HepG2 (cell line): ENCODE data around the gene NPDC1. TPM values are rescaled to one million over a fixed set of nuclear protein-coding genes. Genes with fewer than 3 reads are reported as not detected.

Source experiments
- ATAC-seq: fragments of 200-7000 bp; cut with Tn5 transposase; 3 replicates; pipeline ENCODE4 v1.9.1; 2020; ENCODE audit warnings: mild to moderate bottlenecking, moderate library complexity
- BruUV-seq: library from RNA; stranded (reverse); fragments of 400-500 nt; replicated peaks from 2 replicates; lab custom pipeline; 2021; lab: Mats Ljungman, UMichigan
- CTCF ChIA-PET: fragments of 300-600 bp; formaldehyde crosslinking; extraction: SDS; loops from one replicate; lab custom pipeline; 2021; ENCODE audit warnings: low total read pairs, inconsistent platforms, low intra/inter-chr PET ratio; lab: Yijun Ruan, JAX
- POLR2A ChIA-PET: fragments of 350-600 bp; sonication (Branson Sonifier 250); formaldehyde crosslinking; loops from one replicate; lab custom pipeline; 2020; ENCODE audit warnings: antibody characterized with exemption, inconsistent platforms; lab: Yijun Ruan, JAX
- DNase-seq: peaks from one replicate; pipeline ENCODE4 v3.0.0-alpha.2; 2015; ENCODE audit warnings: low spot score
- FAIRE-seq: peaks from 3 replicates; lab custom pipeline; 2011; peaks lifted over from hg19 to GRCh38; lab: Jason Lieb, UNC
- H2AFZ ChIP-seq: one replicate; pipeline ENCODE4 v1.6.1; 2011; ENCODE audit warnings: low read length, inconsistent platforms
- H3K27ac ChIP-seq: fragments of 300-600 bp; 3 replicates; pipeline ENCODE4 v1.8.0; 2011; ENCODE audit warnings: mixed run types, mild to moderate bottlenecking, mixed read lengths, low read length, inconsistent platforms; ENCODE audit not compliant: insufficient read depth; ENCODE audit errors: extremely low read length
- H3K27me3 ChIP-seq, 2 experiments: fragments of 200-600 bp in 1 of 2; 2 replicates in 1 of 2; 3 replicates in 1 of 2; pipeline versions ENCODE4 v1.6.0 to v1.8.0; 2011; ENCODE audit warnings: low read length in 2 of 2, mild to moderate bottlenecking in 2 of 2, moderate library complexity in 2 of 2, inconsistent platforms in 1 of 2; ENCODE audit not compliant: insufficient read depth in 2 of 2, control insufficient read depth in 1 of 2
- H3K36me3 ChIP-seq, 2 experiments: fragments of 200-600 bp in 1 of 2; replicated peaks in 1 of 2; 2 replicates in 1 of 2; 3 replicates in 1 of 2; pipeline versions ENCODE4 v1.5.1 to v1.8.0; 2011; ENCODE audit warnings: low read length in 2 of 2, inconsistent platforms in 1 of 2; ENCODE audit not compliant: insufficient read depth in 2 of 2, control insufficient read depth in 1 of 2
- H3K4me1 ChIP-seq: 2 replicates; pipeline ENCODE4 v1.5.1; 2012; ENCODE audit warnings: low read length, inconsistent platforms; ENCODE audit not compliant: insufficient read depth
- H3K4me2 ChIP-seq: 2 replicates; pipeline ENCODE4 v1.6.0; 2011; ENCODE audit warnings: low read depth, low read length, inconsistent platforms
- H3K4me3 ChIP-seq, 3 experiments: fragments of 200-600 bp in 1 of 3; sonication (generic), shearing (Covaris generic) in 1 of 3; replicated peaks in 1 of 3; 2 replicates each; pipeline ENCODE4 v1.5.1; 2011 to 2016; ENCODE audit warnings: low read length in 3 of 3, inconsistent platforms in 2 of 3, low read depth in 2 of 3, mild to moderate bottlenecking in 2 of 3, control low read depth in 1 of 3, mixed read lengths in 1 of 3; ENCODE audit not compliant: insufficient read depth in 1 of 3
- H3K79me2 ChIP-seq: one replicate; pipeline ENCODE4 v1.6.1; 2011; ENCODE audit warnings: low read length, inconsistent platforms; ENCODE audit not compliant: insufficient read depth
- H3K9ac ChIP-seq: 2 replicates; pipeline ENCODE4 v1.6.0; 2011; ENCODE audit warnings: mild to moderate bottlenecking, low read depth, low read length, inconsistent platforms; ENCODE audit not compliant: insufficient read depth
- H3K9me3 ChIP-seq: 2 replicates; pipeline ENCODE4 v1.5.1; 2012; ENCODE audit warnings: mild to moderate bottlenecking, low read length
- H4K20me1 ChIP-seq: 2 replicates; pipeline ENCODE4 v1.6.0; 2011; ENCODE audit warnings: inconsistent platforms, mild to moderate bottlenecking, low read length, moderate library complexity; ENCODE audit not compliant: insufficient read depth
- KDM6A ChIP-seq: IDR thresholded peaks from 2 replicates; pipeline ENCODE4 v1.6.1; 2016; ENCODE audit warnings: low read depth
- NFIB ChIP-seq: sonication (generic); formaldehyde crosslinking; IDR thresholded peaks from 2 replicates; pipeline ENCODE4 v1.9.0; 2021; ENCODE audit warnings: missing genetic modification reagents, mild to moderate bottlenecking, borderline replicate concordance
- PCBP1 ChIP-seq: fragments of 200-400 bp; formaldehyde crosslinking; IDR thresholded peaks from 2 replicates; pipeline ENCODE4 v1.6.1; 2017; ENCODE audit warnings: mild to moderate bottlenecking, low read depth, low read length, borderline replicate concordance
- PHF5A ChIP-seq: IDR thresholded peaks from one replicate; pipeline ENCODE4 v1.6.1; 2018; ENCODE audit warnings: low read depth, missing genetic modification reagents; ENCODE audit not compliant: unreplicated experiment
- ZBTB20 ChIP-seq: sonication (generic); formaldehyde crosslinking; IDR thresholded peaks from 2 replicates; pipeline ENCODE4 v1.8.1; 2023; ENCODE audit warnings: missing genetic modification reagents, low read depth, mild to moderate bottlenecking, borderline replicate concordance
- ZNF143 ChIP-seq: sonication (generic); formaldehyde crosslinking; IDR thresholded peaks from 2 replicates; pipeline ENCODE4 v1.4.0; 2020; ENCODE audit warnings: missing genetic modification reagents
- ZNF343 ChIP-seq: sonication (generic); formaldehyde crosslinking; IDR thresholded peaks from 2 replicates; pipeline ENCODE4 v1.4.0; 2020; ENCODE audit warnings: mild to moderate bottlenecking, missing genetic modification reagents
- ZNF598 ChIP-seq: sonication (generic); formaldehyde crosslinking; IDR thresholded peaks from 2 replicates; pipeline ENCODE4 v1.5.1; 2020; ENCODE audit warnings: mild to moderate bottlenecking, missing genetic modification reagents, borderline replicate concordance
- ZNF607 ChIP-seq: sonication (generic); formaldehyde crosslinking; IDR thresholded peaks from 2 replicates; pipeline ENCODE4 v1.5.1; 2020; ENCODE audit warnings: missing genetic modification reagents, mild to moderate bottlenecking, borderline replicate concordance
- ZNF687 ChIP-seq: sonication (generic); formaldehyde crosslinking; IDR thresholded peaks from 2 replicates; pipeline ENCODE4 v1.5.1; 2020; ENCODE audit warnings: mild to moderate bottlenecking, missing genetic modification reagents, moderate library complexity
- ZSCAN9 ChIP-seq: IDR thresholded peaks from 2 replicates; pipeline ENCODE4 v1.6.1; 2016; ENCODE audit warnings: borderline replicate concordance
- WGBS: methylation state at CpG from one replicate; pipeline ENCODE4 v1.1.6; 2017; ENCODE audit warnings: low lambda C conversion rate; 5-methylcytosine and 5-hydroxymethylcytosine counted together
- in situ Hi-C: cut with HindIII; loops from 2 replicates; pipeline ENCODE4 v1.10.0; 2017; ENCODE audit warnings: low pct_unique_long_range_greater_than_20kb; ENCODE audit not compliant: extremely low pct_ligation_motif_present
- intact Hi-C: fragments of 100-400 bp; cut with micrococcal nuclease; formaldehyde crosslinking; loops from one replicate; pipeline ENCODE4 v1.10.0; 2022; ENCODE audit not compliant: unreplicated experiment
- polyA plus RNA-seq, 8 experiments: library from polyadenylated mRNA; depleted of rRNA in 3 of 8; stranded (reverse) in 7 of 8; unstranded in 1 of 8; fragments of >200 nt; fragmentation: Illumina TruSeq in 4 of 8; extraction: Trizol in 4 of 8; gene quantifications; 2 replicates each; pipeline versions ENCODE4 v1.2.1 to v1.2.3, GENCODE V29; 2011 to 2016; ENCODE audit warnings: low read depth in 4 of 8, missing spikeins in 1 of 8, mixed read lengths in 1 of 8; ENCODE audit not compliant: insufficient read depth in 1 of 8
- total RNA-seq, 5 experiments: library from RNA; depleted of rRNA; stranded (reverse); fragments of >200 nt; fragmentation: Illumina TruSeq; extraction: Trizol; gene quantifications; 2 replicates each; pipeline ENCODE4 v1.2.3, GENCODE V29; 2016; ENCODE audit warnings: low read depth in 1 of 5
- TF ChIP-seq, protein P1 (sequence below): sonication (generic); formaldehyde crosslinking; IDR thresholded peaks from 2 replicates; pipeline ENCODE4 v1.4.0; 2020; ENCODE audit warnings: missing genetic modification reagents

NPDC1 gene
- total and polyA plus RNA-seq, 2 of the 13 experiments (the other 11 are each of a cell fraction or from before 2014, with no cell fraction given), result 0.84 to 5.4 TPM

GRCh38 chr9:137030538-137031527 lies 15.1 kb downstream of the NPDC1 start (continued):
- peak; percentile 44 for TF ChIP-seq ZNF687 (CRISPR knock-in tag)
- TF ChIP-seq NFIB, result 0 out of 2 replicates have a peak, but pooled peaks have one; percentile 50

DNA sequence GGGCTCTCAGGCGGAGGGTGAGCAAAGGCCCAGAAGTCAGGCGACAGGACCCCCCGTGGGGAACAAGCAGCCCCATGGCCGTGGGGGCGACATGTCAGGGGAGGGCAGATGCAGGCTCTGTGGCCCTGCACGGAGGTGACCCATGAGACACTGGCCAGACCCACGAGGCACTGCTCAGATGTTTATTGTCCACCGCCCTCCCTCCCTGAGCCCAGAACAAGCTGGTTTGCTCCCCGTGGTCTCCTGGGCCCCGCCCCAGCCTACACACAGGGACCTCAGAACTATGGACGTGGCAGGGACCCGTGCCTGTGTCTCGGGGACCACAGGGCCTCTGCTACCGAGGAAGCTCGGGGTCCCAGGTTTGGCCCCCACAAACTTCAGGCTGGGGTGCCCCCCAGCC lies 16.0 kb downstream of the NPDC1 start:
- CTCF ChIA-PET, result interaction anchor here (1.1 to 1.2 kb wide), 2 partner anchors 25 to 38 kb away, joined by 4 read pairs; no protein-coding TSS in a partner anchor
- FAIRE-seq (no peak), ATAC-seq (no peak), DNase-seq (no peak)
- Histone ChIP-seq H3K79me2 (no peaks in the 10 kb centered on the region), H3K36me3 (no peaks in the 10 kb centered on the region), H3K4me1 (peaks cover 84% of the 10 kb centered on the region), H3K4me3 (peak overlapping the region in 1 of 3 experiments; percentile 35; a peak in 1 of 6 replicates), H3K9me3 (no peaks in the 10 kb centered on the region), H2AFZ (no peak overlapping the region), H3K9ac (no peak overlapping the region), H3K27ac (no peak overlapping the region), H4K20me1 (no peaks in the 10 kb centered on the region), H3K27me3 (peaks cover 0 to 19% of the 10 kb centered on the region in 2 experiments; a peak in 2 of 5 replicates), H3K4me2 (peak overlapping the region; percentile 95; the same call in 1 of the 2 replicates)
- BruUV-seq, result no TSS peak
- intact Hi-C loops, result no loop called here
- in situ Hi-C loops, result loop anchor here (5.0 to 10.0 kb wide), 2 partner anchors 83 to 185 kb away; partner anchors contain the start of genes AJM1, C8G and PHPT1
- WGBS, result no CpG with 5 or more reads among the region's 15 CpGs
- POLR2A ChIA-PET, result interaction anchor here (0.6 to 1.4 kb wide), 8 partner anchors 26 to 82 kb away, joined by 3 to 6 read pairs (median 4); partner anchors contain the start of genes CLIC3, MAN1B1, PAXX and SAPCD2
- TF ChIP-seq ZBTB20 (CRISPR knock-in tag) (no peak), ZSCAN9 (CRISPR knock-in tag) (no peak), PHF5A (CRISPR knock-in tag) (no peak), ZNF143 (no peak), KDM6A (CRISPR knock-in tag) (no peak), ZNF607 (CRISPR knock-in tag) (no peak), ZNF343 (CRISPR knock-in tag) (0 out of 2 replicates have a peak, but pooled peaks have one; percentile 52), PCBP1 (0 out of 2 replicates have a peak, but pooled peaks have one; percentile 21), ZNF598 (CRISPR knock-in tag) (no peak)
- TF ChIP-seq, protein P1, sequence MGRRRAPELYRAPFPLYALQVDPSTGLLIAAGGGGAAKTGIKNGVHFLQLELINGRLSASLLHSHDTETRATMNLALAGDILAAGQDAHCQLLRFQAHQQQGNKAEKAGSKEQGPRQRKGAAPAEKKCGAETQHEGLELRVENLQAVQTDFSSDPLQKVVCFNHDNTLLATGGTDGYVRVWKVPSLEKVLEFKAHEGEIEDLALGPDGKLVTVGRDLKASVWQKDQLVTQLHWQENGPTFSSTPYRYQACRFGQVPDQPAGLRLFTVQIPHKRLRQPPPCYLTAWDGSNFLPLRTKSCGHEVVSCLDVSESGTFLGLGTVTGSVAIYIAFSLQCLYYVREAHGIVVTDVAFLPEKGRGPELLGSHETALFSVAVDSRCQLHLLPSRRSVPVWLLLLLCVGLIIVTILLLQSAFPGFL (CRISPR knock-in tag), result no peak
